DND-41 (cell line): Measurements from ENCODE around the gene OVOL2.

Experiments
- CTCF ChIP-seq: IDR thresholded peaks from 2 replicates; pipeline ENCODE4 v1.5.1; 2012; ENCODE audit warnings: borderline replicate concordance, low read length, moderate library complexity, mild to moderate bottlenecking; ENCODE audit not compliant: poor library complexity, severe bottlenecking; ENCODE audit errors: extremely low read depth
- EZH2 ChIP-seq: IDR thresholded peaks from 3 replicates; pipeline ENCODE4 v1.6.1; 2012; ENCODE audit warnings: borderline replicate concordance, low read depth, mild to moderate bottlenecking, moderate library complexity, low read length, inconsistent platforms; ENCODE audit not compliant: severe bottlenecking

DNA sequence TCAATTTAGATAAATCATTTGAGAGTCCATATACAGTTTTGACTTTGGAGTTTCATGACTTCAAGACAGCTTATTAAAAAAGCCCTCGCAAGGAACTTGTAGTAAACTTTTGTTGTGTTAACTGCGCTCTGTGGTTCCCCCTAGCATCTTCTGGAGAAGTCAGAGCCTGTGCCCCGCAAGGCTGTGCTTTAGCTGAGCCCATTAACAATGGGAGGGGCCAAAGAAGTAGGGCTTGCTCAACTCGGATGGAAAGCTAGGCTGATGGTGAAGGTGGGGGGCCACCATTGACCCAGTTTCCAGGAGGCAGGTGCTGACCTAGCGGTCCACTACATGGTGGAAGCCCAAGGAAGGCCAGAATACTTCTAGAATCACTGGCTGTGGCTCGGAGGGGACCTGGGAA lies 29.3 kb upstream of the OVOL2 start:
- TF ChIP-seq CTCF (no peak), EZH2 (no peak)
